Measurements from ENCODE around the gene MAK.

GRCh38 chr6:10884245-10884972, 46.1 kb upstream of the MAK start:
- TF ChIP-seq EZH2phosphoT487 (IDR thresholded peaks at IDR 0.05; ENCODE audit: borderline replicate concordance, low read depth, low read length) (no peak), CTCF (conservative IDR thresholded peaks at IDR 0.05; ENCODE audit: low read length) (no peak)

All from OCI-LY7 (cell line).